Right lobe of liver (tissue), 6 donors: ENCODE data around the gene GAB4. TPM values are rescaled to one million over a fixed set of nuclear protein-coding genes. Genes with fewer than 3 reads are reported as not detected.

Experiments used
- ATAC-seq, 4 donors: fragments of 200-7000 bp; cut with Tn5 transposase; one replicate each; pipeline ENCODE4 v1.9.1; 2020; ENCODE audit warnings: mild to moderate bottlenecking in 4 of 4, moderate library complexity in 4 of 4
- DNase-seq, 3 donors: peaks; one replicate each; pipeline ENCODE4 v3.0.0-alpha.2; 2020
- H3K27ac ChIP-seq, 3 donors: fragments of 200-600 bp; one replicate each; pipeline ENCODE4 v1.8.0; 2022
- H3K27me3 ChIP-seq, 2 donors: fragments of 200-600 bp; one replicate each; pipeline ENCODE4 v1.8.0; 2022
- H3K36me3 ChIP-seq, 4 donors: fragments of 200-600 bp; sonication (generic) in 1 of 4; one replicate each; pipeline versions ENCODE4 v1.5.1 to v1.8.0; 2017 to 2022; ENCODE audit warnings: control low read depth in 1 of 4
- H3K4me1 ChIP-seq, 4 donors: fragments of 200-600 bp; sonication (generic) in 1 of 4; one replicate each; pipeline versions ENCODE4 v1.5.1 to v1.8.0; 2017 to 2022; ENCODE audit warnings: control low read depth in 1 of 4
- H3K4me3 ChIP-seq, 3 donors: fragments of 200-600 bp; one replicate each; pipeline ENCODE4 v1.8.0; 2022
- H3K9me3 ChIP-seq, 4 donors: fragments of 200-600 bp; sonication (generic) in 1 of 4; one replicate each; pipeline versions ENCODE4 v1.5.1 to v1.8.0; 2017 to 2022; ENCODE audit warnings: control low read depth in 1 of 4
- POLR2A ChIP-seq: fragments of 450-650 bp; IDR thresholded peaks from one replicate; pipeline ENCODE4 v1.6.1; 2017; ENCODE audit warnings: antibody characterized with exemption, mild to moderate bottlenecking
- WGBS: methylation state at CpG from one replicate; pipeline ENCODE4 v1.1.6; 2018; ENCODE audit warnings: low coverage, low lambda C conversion rate; ENCODE audit not compliant: insufficient coverage; ENCODE audit errors: missing lambda C conversion rate; 5-methylcytosine and 5-hydroxymethylcytosine counted together
- intact Hi-C, 2 donors: fragments of 100-400 bp; cut with DNase I; formaldehyde crosslinking; loops; one replicate each; pipeline versions ENCODE4 v1.11.2 to v1.14.1; 2022
- total RNA-seq, 6 experiments: library from RNA; depleted of rRNA in 2 of 6; stranded (reverse); fragments of >200 nt in 2 of 6; fragmentation: NEBNext Ultra II Directional in 3 of 6; extraction: Animal tissue kit (Norgen Biotek cat#: 25700) in 3 of 6; gene quantifications; one replicate each; pipeline versions ENCODE4 v1.1.0 to v1.2.4, GENCODE V29; 2016 to 2023
- TF ChIP-seq, protein P1 (sequence below), 4 donors: fragments of 200-600 bp in 3 of 4; fragments of 450-650 bp in 1 of 4; IDR thresholded peaks; one replicate each; pipeline versions ENCODE4 v1.5.1 to v1.8.0; 2016 to 2022; ENCODE audit warnings: antibody characterized with exemption in 4 of 4, mild to moderate bottlenecking in 2 of 4
- donor health status: DM: no; HTN: yes; CAD: no.
- donor health status: DM: no; HTN: no; CAD: no.
- donor health status: DM: no; HTN: no; CAD: no.
- donor health status: DM: no; HTN: yes; CAD: no.
- donor health status: DM: no; HTN: yes; CAD: no.

GAB4 gene
- total RNA-seq, 6 experiments from 2014 or later = not detected

GRCh38 chr22:16965560-16965959, 42.5 kb downstream of the GAB4 start:
- H3K4me3 ChIP-seq = no peak overlapping the region
- ATAC-seq = no peak
- intact Hi-C loops = no loop called here

GRCh38 chr22:16965083-16965482, 42.9 kb downstream of the GAB4 start:
- DNase-seq (no peak), ATAC-seq (no peak)
- Histone ChIP-seq H3K36me3 (no peaks in the 10 kb centered on the region), H3K27ac (no peak overlapping the region), H3K4me3 (no peak overlapping the region), H3K27me3 (no peaks in the 10 kb centered on the region), H3K4me1 (no peaks in the 10 kb centered on the region), H3K9me3 (no peaks in the 10 kb centered on the region)
- no peak for TF ChIP-seq POLR2A
- TF ChIP-seq, protein P1, sequence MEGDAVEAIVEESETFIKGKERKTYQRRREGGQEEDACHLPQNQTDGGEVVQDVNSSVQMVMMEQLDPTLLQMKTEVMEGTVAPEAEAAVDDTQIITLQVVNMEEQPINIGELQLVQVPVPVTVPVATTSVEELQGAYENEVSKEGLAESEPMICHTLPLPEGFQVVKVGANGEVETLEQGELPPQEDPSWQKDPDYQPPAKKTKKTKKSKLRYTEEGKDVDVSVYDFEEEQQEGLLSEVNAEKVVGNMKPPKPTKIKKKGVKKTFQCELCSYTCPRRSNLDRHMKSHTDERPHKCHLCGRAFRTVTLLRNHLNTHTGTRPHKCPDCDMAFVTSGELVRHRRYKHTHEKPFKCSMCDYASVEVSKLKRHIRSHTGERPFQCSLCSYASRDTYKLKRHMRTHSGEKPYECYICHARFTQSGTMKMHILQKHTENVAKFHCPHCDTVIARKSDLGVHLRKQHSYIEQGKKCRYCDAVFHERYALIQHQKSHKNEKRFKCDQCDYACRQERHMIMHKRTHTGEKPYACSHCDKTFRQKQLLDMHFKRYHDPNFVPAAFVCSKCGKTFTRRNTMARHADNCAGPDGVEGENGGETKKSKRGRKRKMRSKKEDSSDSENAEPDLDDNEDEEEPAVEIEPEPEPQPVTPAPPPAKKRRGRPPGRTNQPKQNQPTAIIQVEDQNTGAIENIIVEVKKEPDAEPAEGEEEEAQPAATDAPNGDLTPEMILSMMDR (IDR thresholded peaks at IDR 0.05) = no peak
- 71% methylated on average over 3 of the region's 7 CpGs for WGBS
- intact Hi-C loops = no loop called here

More at GRCh38 chr22:16965560-16965959, 42.5 kb downstream of the GAB4 start:
- H3K9me3 ChIP-seq = no peaks in the 10 kb centered on the region
- no peak for DNase-seq
- no peak for TF ChIP-seq POLR2A
- TF ChIP-seq, protein P1 (IDR thresholded peaks at IDR 0.05) = no peak
- H3K4me1 ChIP-seq = no peaks in the 10 kb centered on the region
- 19% methylated on average over 3 of the region's 5 CpGs for WGBS
- H3K36me3 ChIP-seq = no peaks in the 10 kb centered on the region
- H3K27me3 ChIP-seq = no peaks in the 10 kb centered on the region
- H3K27ac ChIP-seq = no peak overlapping the region

GRCh38 chr22:16964366-16964765, 43.7 kb downstream of the GAB4 start:
- TF ChIP-seq, protein P1 (IDR thresholded peaks at IDR 0.05) = no peak
- no peaks in the 10 kb centered on the region for H3K9me3 ChIP-seq
- H3K27me3 ChIP-seq = no peaks in the 10 kb centered on the region
- H3K36me3 ChIP-seq = no peaks in the 10 kb centered on the region
- DNase-seq (no peak), ATAC-seq (no peak)
- H3K4me1 ChIP-seq = no peaks in the 10 kb centered on the region
- no peak overlapping the region for H3K27ac ChIP-seq
- intact Hi-C loops = no loop called here
- H3K4me3 ChIP-seq = no peak overlapping the region
- 41% methylated on average over 3 of the region's 5 CpGs for WGBS

- DNase-seq (no peak), ATAC-seq (no peak)
These were observed 44.7 kb downstream of the GAB4 start for GRCh38 chr22:16963189-16963945.

More at GRCh38 chr22:16963189-16963945, 44.7 kb downstream of the GAB4 start:
- Histone ChIP-seq H3K27me3 (no peaks in the 10 kb centered on the region), H3K4me1 (no peaks in the 10 kb centered on the region), H3K4me3 (no peak overlapping the region), H3K27ac (no peak overlapping the region), H3K9me3 (no peaks in the 10 kb centered on the region), H3K36me3 (no peaks in the 10 kb centered on the region)
- TF ChIP-seq, protein P1 (IDR thresholded peaks at IDR 0.05) = no peak
- no peak for TF ChIP-seq POLR2A
- WGBS = 62% methylated on average over 6 of the region's 18 CpGs
- intact Hi-C loops = no loop called here
